NCI-H128 (cell line): Measurements from ENCODE around the gene SHKBP1.
"Not testable (repeated sequence)": the region's sequence is repeated elsewhere in the genome, so short reads cannot be mapped to it uniquely, and the experiment has no call there.

Experiments used
- DNase-seq: peaks from one replicate; lab custom pipeline; 2025; ENCODE audit not compliant: unreplicated experiment; lab: John Stamatoyannopoulos, UW

SHKBP1 gene

GRCh38 chr19:40576585-40577451 is at the start of gene SHKBP1:
SHKBP1 (plus strand) TSS chr19:40576873; CDS start chr19:40576900, 27 bp downstream.
- peak; percentile 88 for DNase-seq

GRCh38 chr19:40528078-40528477 is 48.6 kb upstream of the SHKBP1 start:
- DNase-seq, result no peak

- DNase-seq, result no peak
Observed at GRCh38 chr19:40528533-40529092, 48.1 kb upstream of the SHKBP1 start.

GRCh38 chr19:40529093-40529954 is 47.3 kb upstream of the SHKBP1 start:
- DNase-seq, result peak; percentile 78

- no peak for DNase-seq
Observed at GRCh38 chr19:40530091-40530901, 46.4 kb upstream of the SHKBP1 start.

GRCh38 chr19:40533508-40533907 is 43.2 kb upstream of the SHKBP1 start:
- no peak for DNase-seq

GRCh38 chr19:40534148-40534547 is 42.5 kb upstream of the SHKBP1 start:
- no peak for DNase-seq

GRCh38 chr19:40539070-40539469 is 37.6 kb upstream of the SHKBP1 start:
- no peak for DNase-seq

GRCh38 chr19:40542202-40542859 is 34.3 kb upstream of the SHKBP1 start:
- DNase-seq, result no peak

GRCh38 chr19:40543029-40543597 is 33.6 kb upstream of the SHKBP1 start:
- no peak for DNase-seq

- DNase-seq, result not testable (repeated sequence)
Observed at GRCh38 chr19:40546153-40546841, 30.4 kb upstream of the SHKBP1 start.

GRCh38 chr19:40547190-40547589 is 29.5 kb upstream of the SHKBP1 start:
- not testable (repeated sequence) for DNase-seq

- DNase-seq, result no peak
Observed at GRCh38 chr19:40547836-40548235, 28.8 kb upstream of the SHKBP1 start.

GRCh38 chr19:40549007-40549708 is 27.5 kb upstream of the SHKBP1 start:
- DNase-seq, result no peak

- DNase-seq, result no peak
Observed at GRCh38 chr19:40550951-40551350, 25.7 kb upstream of the SHKBP1 start.

- DNase-seq, result no peak
Observed at GRCh38 chr19:40552848-40553247, 23.8 kb upstream of the SHKBP1 start.

GRCh38 chr19:40553885-40554857 is 22.5 kb upstream of the SHKBP1 start:
- no peak for DNase-seq
